ENCODE results near the gene CCNT1. TPM values are rescaled to one million over a fixed set of nuclear protein-coding genes. Genes with fewer than 3 reads are reported as not detected.
"Not testable (repeated sequence)": the region's sequence is repeated elsewhere in the genome, so short reads cannot be mapped to it uniquely, and the experiment has no call there.

Gene CCNT1
- total and polyA plus RNA-seq, 5 experiments from 2014 or later, result 12.9 to 66.5 (median 22.6) TPM

DNA sequence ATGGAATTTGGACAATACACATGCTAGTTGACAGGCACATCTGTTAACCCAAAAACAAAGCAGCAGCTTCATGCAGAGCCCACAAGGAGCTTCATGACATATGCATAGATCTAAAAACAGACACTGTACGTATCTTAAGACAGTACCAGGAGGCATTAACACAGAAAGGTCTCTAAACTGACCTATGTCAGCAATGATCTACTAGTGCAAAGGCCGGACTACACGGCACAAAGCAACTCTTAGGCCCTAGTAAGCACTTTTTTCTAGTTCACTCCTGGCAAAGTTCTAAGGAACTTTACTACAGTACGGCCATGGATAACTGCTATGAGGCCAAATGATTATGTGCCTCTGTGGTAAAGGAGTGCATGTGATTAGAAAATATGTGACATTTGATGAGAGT lies 26.1 kb downstream of the CCNT1 start:
- peaks cover 6 to 76% (median 21%) of the 10 kb centered on the region in 3 donors for H3K36me3 Mint-ChIP-seq
- POLR2A ChIA-PET, result interaction anchor here (2.4 kb wide), 1 partner anchor 8 kb away, joined by 10 read pairs; the partner anchor contains the start of gene KANSL2
- no peak overlapping the region for H3K4me3 Mint-ChIP-seq
- peak overlapping the region in 3 of 10 donors; percentile 17 to 75 (median 29) for H3K27ac Mint-ChIP-seq
- H3K27me3 Mint-ChIP-seq, result no peaks in the 10 kb centered on the region
- peaks cover 3 to 21% (median 13%) of the 10 kb centered on the region in 4 donors for H3K4me1 Mint-ChIP-seq
- DNase-seq (no peak), ATAC-seq (no peak)
- no peaks in the 10 kb centered on the region for H3K9me3 Mint-ChIP-seq

DNA sequence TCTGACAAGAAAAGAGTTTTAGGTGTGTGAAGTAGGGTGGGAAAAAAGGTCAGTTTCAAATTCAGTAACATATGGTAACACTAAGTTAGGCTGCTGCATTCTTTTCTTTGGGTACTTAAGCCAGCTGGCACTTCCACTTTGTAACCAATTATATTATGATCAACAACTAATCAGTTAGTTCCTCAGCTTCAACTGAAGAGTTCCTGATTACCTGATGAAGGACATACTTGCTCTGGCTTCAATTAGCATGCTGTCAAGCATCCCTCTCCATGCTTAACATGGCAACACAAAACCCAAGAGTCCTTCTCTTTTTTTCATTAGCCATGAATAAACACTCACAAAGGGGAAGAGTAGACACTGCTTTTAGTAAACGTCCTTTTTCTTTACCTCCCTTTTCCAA lies 27.7 kb downstream of the CCNT1 start:
- ATAC-seq (no peak), DNase-seq (no peak)
- POLR2A ChIA-PET, result no interaction called here
- peaks cover 3 to 19% (median 13%) of the 10 kb centered on the region in 4 donors for H3K4me1 Mint-ChIP-seq
- H3K27ac Mint-ChIP-seq, result peak overlapping the region in 3 of 10 donors; percentile 1 to 14 (median 12)
- no peak overlapping the region for H3K4me3 Mint-ChIP-seq
- H3K27me3 Mint-ChIP-seq, result no peaks in the 10 kb centered on the region
- H3K9me3 Mint-ChIP-seq, result no peaks in the 10 kb centered on the region
- peaks cover 1 to 60% (median 13%) of the 10 kb centered on the region in 3 donors for H3K36me3 Mint-ChIP-seq

DNA sequence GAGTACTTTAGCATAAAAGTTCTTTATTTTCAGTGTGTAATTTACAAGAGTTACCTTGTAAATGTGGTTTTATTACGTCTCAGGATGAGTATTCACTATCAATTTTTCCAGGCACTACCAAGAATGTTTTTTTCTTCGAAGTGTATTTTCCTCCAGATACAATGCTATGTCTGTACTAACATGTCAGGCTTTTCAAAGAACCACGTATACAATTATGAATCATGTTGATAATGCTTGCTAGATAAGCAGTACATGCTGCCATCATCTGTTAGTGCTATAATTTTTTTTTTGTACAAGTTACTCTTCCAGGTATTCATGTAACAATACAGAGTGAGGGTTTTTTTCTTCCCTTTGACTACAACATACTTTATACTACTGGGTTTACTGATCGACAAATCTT lies 28.9 kb downstream of the CCNT1 start:
- H3K36me3 Mint-ChIP-seq, result peaks cover 0 to 48% (median 3%) of the 10 kb centered on the region in 3 donors
- H3K4me3 Mint-ChIP-seq, result no peak overlapping the region
- POLR2A ChIA-PET, result no interaction called here
- no peak for ATAC-seq
- no peaks in the 10 kb centered on the region for H3K9me3 Mint-ChIP-seq
- peak overlapping the region in 1 of 10 donors; percentile 8 for H3K27ac Mint-ChIP-seq
- peaks cover 6 to 18% (median 14%) of the 10 kb centered on the region in 4 donors for H3K4me1 Mint-ChIP-seq
- DNase-seq, result no peak
- no peaks in the 10 kb centered on the region for H3K27me3 Mint-ChIP-seq

DNA sequence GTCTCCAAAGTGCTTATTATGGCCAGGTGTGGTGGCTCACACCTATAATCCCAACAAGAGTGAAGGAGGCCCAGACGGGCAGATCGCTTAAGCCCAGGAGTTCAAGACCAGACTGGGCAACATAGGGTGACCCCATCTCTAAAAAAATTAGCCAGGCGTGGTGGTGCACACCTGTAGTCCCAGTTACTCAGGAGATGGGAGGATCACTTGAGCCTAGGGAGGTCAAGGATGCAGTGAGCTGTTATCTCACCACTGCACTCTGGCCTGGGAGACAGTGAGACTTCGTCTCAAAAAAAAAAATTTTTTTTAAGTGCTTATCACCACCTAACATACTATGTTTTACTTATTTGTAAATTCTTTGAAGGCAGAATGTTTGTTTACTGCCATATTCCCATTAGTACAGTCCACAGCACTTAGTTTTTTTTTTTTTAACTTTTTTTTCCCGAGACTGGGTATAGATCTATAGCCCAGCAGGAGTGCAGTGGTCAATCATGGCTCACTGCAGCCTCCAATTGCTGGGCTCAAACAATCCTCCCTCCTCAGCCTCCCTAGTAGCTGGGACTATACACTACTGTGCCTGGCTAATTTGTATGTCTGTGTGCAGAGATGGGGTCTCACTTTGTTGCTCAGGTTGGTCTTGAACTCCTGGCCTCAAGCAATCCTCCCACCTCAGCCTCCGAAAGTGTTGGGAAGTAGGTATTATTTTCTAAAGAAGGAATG lies 29.7 kb downstream of the CCNT1 start:
- Mint-ChIP-seq H3K9me3 (no peaks in the 10 kb centered on the region), H3K27me3 (no peaks in the 10 kb centered on the region), H3K4me1 (peaks cover 9 to 16% (median 14%) of the 10 kb centered on the region in 4 donors), H3K36me3 (peaks cover 0 to 40% (median 3%) of the 10 kb centered on the region in 3 donors), H3K4me3 (no peak overlapping the region), H3K27ac (peak overlapping the region in 8 of 10 donors; percentile 0 to 78 (median 30))
- DNase-seq, result no peak
- POLR2A ChIA-PET, result interaction anchor here (0.5 kb wide), 1 partner anchor 66 kb away, joined by 4 read pairs; no protein-coding TSS in a partner anchor
- ATAC-seq, result no peak

DNA sequence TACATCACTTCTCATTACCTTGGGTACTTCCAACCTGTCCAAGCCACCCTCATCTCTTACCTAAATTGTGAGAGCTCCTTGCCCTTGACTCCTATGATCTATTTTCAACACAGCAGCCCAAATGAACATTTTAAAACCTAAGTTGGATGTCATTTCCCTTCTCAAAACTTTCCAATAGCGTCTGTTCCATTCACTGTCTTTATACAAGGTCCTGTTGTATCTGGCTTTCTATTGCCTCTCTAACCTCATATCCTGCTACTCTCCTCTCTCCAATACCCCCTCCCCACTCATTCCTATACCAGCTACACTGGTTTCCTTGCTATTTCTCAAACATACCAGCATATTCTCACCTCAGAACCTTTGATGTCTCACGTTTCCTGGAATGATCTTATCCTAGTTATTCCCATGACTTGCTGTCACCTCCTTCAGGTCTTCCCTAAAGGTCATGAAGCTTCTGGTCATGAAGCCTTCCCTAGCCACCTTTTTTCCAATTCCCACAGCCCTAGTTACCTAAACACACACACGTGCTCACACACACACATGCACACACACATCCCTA lies 30.4 kb downstream of the CCNT1 start:
- Mint-ChIP-seq H3K4me1 (peaks cover 14 to 18% (median 14%) of the 10 kb centered on the region in 4 donors), H3K27ac (peak overlapping the region in 8 of 10 donors; percentile 0 to 78 (median 17)), H3K36me3 (peaks cover 0 to 34% (median 2%) of the 10 kb centered on the region in 3 donors), H3K27me3 (no peaks in the 10 kb centered on the region), H3K9me3 (no peaks in the 10 kb centered on the region), H3K4me3 (no peak overlapping the region)
- POLR2A ChIA-PET, result interaction anchor here (0.5 kb wide), 1 partner anchor 67 kb away, joined by 4 read pairs; no protein-coding TSS in a partner anchor
- DNase-seq (no peak), ATAC-seq (no peak)

DNA sequence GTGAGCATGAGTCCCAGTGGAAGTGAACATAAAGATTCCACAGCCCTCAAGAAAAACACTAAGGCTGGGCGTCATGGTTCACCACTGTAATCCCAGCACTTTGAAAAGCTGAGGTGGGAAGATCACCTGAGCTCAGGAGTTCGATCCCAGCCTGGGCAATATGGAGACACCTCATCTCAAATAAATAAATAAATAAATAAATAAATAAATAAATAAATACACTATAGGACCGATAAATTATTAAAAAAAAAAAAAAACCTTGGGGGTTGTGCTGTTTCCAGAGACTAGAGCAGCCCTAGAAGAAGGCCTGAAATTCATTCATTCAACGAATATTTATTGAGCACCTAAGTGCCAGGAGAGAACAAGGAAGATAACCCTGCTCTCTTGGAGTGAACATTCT lies 33.0 kb downstream of the CCNT1 start:
- DNase-seq (no peak), ATAC-seq (no peak)
- POLR2A ChIA-PET, result interaction anchor here (0.6 to 3.3 kb wide), 5 partner anchors 12 to 976 kb away, joined by 3 to 23 read pairs (median 5); partner anchors contain the start of gene CCNT1
- Mint-ChIP-seq H3K4me1 (peaks cover 17 to 41% (median 32%) of the 10 kb centered on the region in 4 donors), H3K4me3 (peak overlapping the region in 9 of 10 donors; percentile 2 to 96 (median 65)), H3K36me3 (peaks cover 0 to 32% (median 8%) of the 10 kb centered on the region in 3 donors), H3K27ac (no peak overlapping the region), H3K9me3 (no peaks in the 10 kb centered on the region), H3K27me3 (no peaks in the 10 kb centered on the region)

DNA sequence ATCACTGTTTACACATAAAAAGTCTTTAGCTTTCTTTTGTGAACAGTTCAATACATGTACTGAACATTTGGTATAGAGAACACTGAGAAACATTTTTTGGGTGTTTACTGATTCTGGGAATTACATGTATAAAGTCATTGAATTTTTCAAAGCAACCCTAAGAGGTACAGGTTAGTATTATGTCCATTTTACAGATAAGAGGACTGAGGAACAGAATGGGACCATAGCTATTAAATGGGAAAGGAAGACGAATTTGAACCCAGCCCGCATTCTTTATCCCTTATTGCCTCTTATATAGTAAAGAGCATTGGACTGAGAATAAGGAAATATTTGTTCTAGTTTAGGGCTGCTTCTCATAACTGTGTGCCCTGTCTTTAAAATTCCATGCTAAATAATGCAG lies 33.6 kb downstream of the CCNT1 start:
- Mint-ChIP-seq H3K4me3 (peak overlapping the region in 9 of 10 donors; percentile 11 to 98 (median 96)), H3K9me3 (no peaks in the 10 kb centered on the region), H3K27ac (peak overlapping the region in 4 of 10 donors; percentile 53 to 73 (median 61)), H3K27me3 (no peaks in the 10 kb centered on the region), H3K36me3 (peaks cover 0 to 32% (median 8%) of the 10 kb centered on the region in 3 donors), H3K4me1 (peaks cover 20 to 47% (median 37%) of the 10 kb centered on the region in 4 donors)
- DNase-seq, result no peak
- POLR2A ChIA-PET, result interaction anchor here (0.6 to 3.3 kb wide), 9 partner anchors 8 to 975 kb away, joined by 3 to 23 read pairs (median 6); partner anchors contain the start of genes CCNT1 and SENP1
- ATAC-seq, result no peak

DNA sequence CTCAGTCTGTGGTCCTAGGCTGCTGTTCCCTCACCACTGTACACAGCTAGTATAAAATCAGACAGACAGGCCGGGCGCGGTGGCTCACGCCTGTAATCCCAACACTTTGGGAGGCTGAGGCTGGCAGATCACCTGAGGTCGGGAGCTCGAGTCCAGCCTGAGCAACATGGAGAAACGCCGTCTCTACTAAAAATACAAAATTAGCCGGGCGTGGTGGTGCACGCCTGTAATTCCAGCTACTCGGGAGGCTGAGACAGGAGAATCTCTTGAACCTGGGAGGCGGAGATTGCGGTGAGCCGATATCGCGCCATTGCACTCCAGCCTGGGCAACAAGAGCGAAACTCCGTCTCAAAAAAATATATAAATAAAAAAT lies 34.0 kb downstream of the CCNT1 start:
- not testable (repeated sequence) for DNase-seq, H3K9me3 Mint-ChIP-seq, H3K27me3 Mint-ChIP-seq, ATAC-seq
- H3K36me3 Mint-ChIP-seq, result peaks cover 0 to 32% (median 8%) of the 10 kb centered on the region in 3 donors
- POLR2A ChIA-PET, result interaction anchor here (1.0 to 3.3 kb wide), 8 partner anchors 8 to 577 kb away, joined by 3 to 23 read pairs (median 7); partner anchors contain the start of genes CCNT1 and SENP1
- peak overlapping the region; percentile 95 to 100 (median 99) for H3K27ac Mint-ChIP-seq
- H3K4me1 Mint-ChIP-seq, result peaks cover 22 to 51% (median 41%) of the 10 kb centered on the region in 4 donors
- peak overlapping the region; percentile 82 to 98 (median 96) for H3K4me3 Mint-ChIP-seq

DNA sequence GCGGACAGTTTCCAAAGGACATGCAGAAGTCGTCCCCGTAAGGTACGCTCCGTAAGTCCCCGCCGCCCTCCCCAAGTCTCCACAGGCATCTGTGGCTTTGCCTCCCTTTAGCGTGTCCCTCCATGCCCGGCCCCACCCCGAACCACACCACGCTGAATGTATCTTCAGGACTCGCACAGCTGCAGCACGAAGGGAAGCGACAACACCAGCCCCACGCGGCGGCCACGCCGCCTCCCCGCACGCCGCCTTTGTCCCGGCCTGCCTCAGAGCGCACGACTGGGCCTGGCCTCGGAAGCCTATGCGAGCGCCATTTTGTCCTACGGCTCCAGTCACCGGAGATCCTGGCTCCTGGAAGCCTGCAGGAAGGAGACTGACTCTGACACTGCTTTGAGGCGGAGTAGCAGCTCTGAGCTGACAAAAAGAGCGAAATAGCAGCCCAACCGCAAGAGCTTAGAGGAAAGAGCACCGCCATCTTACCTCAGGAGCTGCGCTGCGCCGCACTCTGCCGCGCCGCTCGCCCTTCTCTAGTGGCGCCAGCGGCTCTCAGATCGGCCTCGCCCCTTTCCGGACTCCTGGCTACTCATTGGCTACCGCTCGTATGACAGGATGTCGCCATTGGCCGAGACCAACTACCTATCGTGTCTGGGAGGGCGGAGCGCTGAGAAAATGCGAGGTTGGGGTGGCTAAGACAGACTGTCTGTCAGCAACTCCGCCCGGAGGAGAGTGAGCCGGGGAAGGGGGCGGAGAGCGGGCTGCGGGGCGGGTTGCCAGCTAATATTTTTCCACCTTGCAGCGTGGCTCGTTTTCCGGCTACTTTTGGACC lies 34.6 kb downstream of the CCNT1 start, which contains the start of gene KANSL2:
KANSL2 (minus strand) TSS at position 529 of the 823 bp plus-strand sequence. CDS start 606 bp downstream, outside the sequence.
- ATAC-seq (peak; percentile 94), DNase-seq (peak; percentile 87 to 99 (median 97))
- H3K27ac Mint-ChIP-seq, result peak within 1 kb of the TSS; percentile 95 to 100 (median 99)
- H3K27me3 Mint-ChIP-seq, result no peaks in the 10 kb centered on the region
- H3K9me3 Mint-ChIP-seq, result no peaks in the 10 kb centered on the region
- peaks cover 0 to 37% (median 8%) of the 10 kb centered on the region in 3 donors for H3K36me3 Mint-ChIP-seq
- peaks cover 24 to 57% (median 47%) of the 10 kb centered on the region in 4 donors for H3K4me1 Mint-ChIP-seq
- peak within 1 kb of the TSS; percentile 82 to 98 (median 96) for H3K4me3 Mint-ChIP-seq
- POLR2A ChIA-PET, result interaction anchor here (1.0 to 3.3 kb wide), 8 partner anchors 9 to 576 kb away, joined by 3 to 23 read pairs (median 7); partner anchors contain the start of genes CCNT1 and SENP1

DNA sequence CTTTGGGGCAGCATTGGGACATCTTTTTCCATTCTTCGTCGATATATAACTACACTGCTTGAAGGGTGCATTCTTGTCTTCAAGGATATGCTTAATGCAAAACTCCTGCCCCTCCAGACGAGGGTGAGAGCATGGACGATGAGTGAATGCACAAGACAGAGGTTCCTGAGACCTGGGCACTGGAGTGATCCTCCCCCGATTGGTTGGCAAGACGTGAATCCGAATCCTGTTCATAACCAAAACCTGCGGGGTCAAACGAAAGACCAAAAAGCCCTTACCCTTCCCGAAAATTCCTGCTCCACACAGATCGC lies 35.2 kb downstream of the CCNT1 start:
- ATAC-seq (no peak), DNase-seq (no peak)
- Mint-ChIP-seq H3K4me1 (peaks cover 24 to 61% (median 48%) of the 10 kb centered on the region in 4 donors), H3K27me3 (no peaks in the 10 kb centered on the region), H3K36me3 (peaks cover 0 to 42% (median 8%) of the 10 kb centered on the region in 3 donors), H3K4me3 (peak overlapping the region; percentile 82 to 98 (median 96)), H3K27ac (peak overlapping the region; percentile 95 to 100 (median 99)), H3K9me3 (no peaks in the 10 kb centered on the region)
- POLR2A ChIA-PET, result interaction anchor here (1.2 to 3.3 kb wide), 6 partner anchors 9 to 576 kb away, joined by 5 to 23 read pairs (median 9); partner anchors contain the start of genes CCNT1 and SENP1

DNA sequence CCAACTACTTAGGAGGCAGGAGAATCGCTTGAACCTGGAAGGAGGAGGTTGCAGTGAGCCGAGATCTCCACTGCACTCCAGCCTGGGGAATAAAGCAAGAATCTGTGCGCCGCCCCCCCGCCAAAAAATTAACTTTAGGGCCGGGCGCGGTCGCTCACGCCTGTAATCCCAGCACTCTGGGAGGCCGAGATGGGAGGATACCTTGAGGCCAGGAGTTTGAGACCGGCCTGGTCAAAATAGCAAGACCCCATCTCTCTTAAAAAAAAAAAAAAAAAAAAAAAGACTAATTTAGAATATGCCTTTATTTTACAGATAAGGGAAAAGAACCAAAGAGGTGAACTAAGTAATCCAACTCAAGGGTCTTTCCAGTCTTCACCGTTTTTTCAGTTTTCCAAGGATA lies 35.6 kb downstream of the CCNT1 start:
- H3K27ac Mint-ChIP-seq, result peak overlapping the region; percentile 95 to 100 (median 99)
- H3K4me3 Mint-ChIP-seq, result peak overlapping the region; percentile 82 to 98 (median 96)
- ATAC-seq, result no peak
- no peaks in the 10 kb centered on the region for H3K9me3 Mint-ChIP-seq
- no peak for DNase-seq
- peaks cover 19 to 65% (median 50%) of the 10 kb centered on the region in 4 donors for H3K4me1 Mint-ChIP-seq
- H3K36me3 Mint-ChIP-seq, result peaks cover 0 to 46% (median 8%) of the 10 kb centered on the region in 3 donors
- POLR2A ChIA-PET, result interaction anchor here (2.2 to 3.3 kb wide), 2 partner anchors 9 to 36 kb away, joined by 13 to 23 read pairs; partner anchors contain the start of gene CCNT1
- H3K27me3 Mint-ChIP-seq, result no peaks in the 10 kb centered on the region

Measured in naive thymus-derived CD8-positive, alpha-beta T cell (primary cell).